Heart left ventricle (tissue), 13 donors: ENCODE data around the gene POU2AF1.

Source experiments
- CTCF ChIP-seq, 12 donors: fragments of 200-600 bp; sonication (generic) in 4 of 12; IDR thresholded peaks; one replicate each; pipeline versions ENCODE4 v1.5.0 to v1.8.0; 2018 to 2022; ENCODE audit warnings: antibody characterized with exemption in 12 of 12, mild to moderate bottlenecking in 5 of 12
- POLR2A ChIP-seq, 2 donors: fragments of 450-650 bp; IDR thresholded peaks; one replicate each; pipeline ENCODE4 v1.6.1; 2017; ENCODE audit warnings: antibody characterized with exemption in 2 of 2, mild to moderate bottlenecking in 2 of 2, moderate library complexity in 2 of 2
- donor health status: ischemic (EF 13 %, LVEDD 7.1; RV severe dilation, severe dysfunction).
- donor health status: DM: no; HTN: yes; CAD: no.
- donor health status: DM: no; HTN: no; CAD: no.
- donor health status: ischemic (EF 25% LVEDD 6.9; RV normal size, moderate dysfunction).
- donor health status: ischemic (EF 25% LVEDD 5.7; RV mildly dilated, moderate dysfunction).
- donor health status: ischemic (EF 35%, LVEDD 5.7; RV mildly dilated, moderate dysfunction).
- donor health status: nonischemic (EF 11% LVEDD 7.7; RV severe dilation, severe dysfunction).
- donor health status: DM: yes; HTN: yes; CAD: no.
- donor health status: PGD.
- donor health status: ischemic (EF 29% LVEDD 5.4; RV normal size, mild dysfunction).
- donor health status: nonischemic (EF 23%, LVEDD 6.1; RV moderate dilation, normal function).

DNA sequence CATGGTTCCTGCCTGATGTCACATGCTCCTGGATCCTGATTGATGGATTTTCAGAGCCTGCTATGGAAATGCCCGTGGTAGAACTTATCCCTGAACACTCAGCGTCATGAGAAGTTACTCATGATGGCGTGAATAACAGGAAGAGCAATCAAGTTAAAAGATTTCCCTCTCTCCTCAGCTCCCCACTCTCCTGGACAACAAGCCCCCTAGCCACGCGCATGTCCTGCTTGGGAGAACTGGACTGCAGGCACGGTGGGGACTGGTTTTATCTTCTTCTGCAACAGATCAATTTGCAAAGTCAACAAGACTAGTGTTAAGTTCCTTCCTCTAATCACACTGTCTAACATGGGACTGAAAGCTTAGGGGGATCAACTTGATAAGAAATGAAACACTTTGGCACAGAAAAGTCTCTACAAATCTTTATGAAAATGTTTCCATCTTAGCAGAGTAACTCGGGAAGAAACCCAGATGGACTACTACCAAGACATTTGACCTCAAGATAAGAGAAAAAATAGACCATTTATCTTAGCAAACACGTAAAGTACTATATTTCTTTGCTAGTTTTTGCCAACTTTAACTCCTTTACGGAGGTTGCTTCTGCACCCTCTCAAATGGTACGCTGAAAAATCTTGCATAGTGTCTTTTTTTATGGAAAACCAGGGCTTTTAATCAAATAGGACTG lies 27.6 kb downstream of the POU2AF1 start:
- TF ChIP-seq CTCF (IDR thresholded peaks at IDR 0.05) = no peak
- TF ChIP-seq POLR2A (IDR thresholded peaks at IDR 0.05) = no peak
